ENCODE results near the gene CSK.
"Not testable (repeated sequence)": the region's sequence is repeated elsewhere in the genome, so short reads cannot be mapped to it uniquely, and the experiment has no call there.

The CSK gene

GRCh38 chr15:74785194-74786032 lies 3.5 kb downstream of the CSK start:
- Histone ChIP-seq H3K4me3 (ENCODE audit: low read depth in 1 of 2, low read length in 2 of 2) (peak overlapping the region in 1 of 2 experiments; percentile 20; a peak in 2 of 4 replicates), H3K27me3 (ENCODE audit: insufficient read depth, low read length, poor library complexity) (no peaks in the 10 kb centered on the region), H3K36me3 (ENCODE audit: insufficient read depth, low read length) (peaks cover 37% of the 10 kb centered on the region), H3K27ac (ENCODE audit: low read length) (peak overlapping the region; percentile 51; the same call in 1 of the 2 replicates), H3K4me2 (ENCODE audit: insufficient read depth, low read length) (peak overlapping the region; percentile 97; the same call in 1 of the 2 replicates), H3K9ac (ENCODE audit: low read depth, low read length) (peak overlapping the region; percentile 27), H4K20me1 (ENCODE audit: insufficient read depth, low read length) (peaks cover 78% of the 10 kb centered on the region), H2AFZ (ENCODE audit: low read depth, low read length) (no peak overlapping the region), H3K79me2 (ENCODE audit: insufficient read depth, low read length) (peaks cover 82% of the 10 kb centered on the region), H3K9me3 (ENCODE audit: insufficient read depth, low read length, severe bottlenecking) (no peaks in the 10 kb centered on the region), H3K4me1 (ENCODE audit: insufficient read depth, low read length) (peaks cover 87% of the 10 kb centered on the region)
- TF ChIP-seq, protein P1, sequence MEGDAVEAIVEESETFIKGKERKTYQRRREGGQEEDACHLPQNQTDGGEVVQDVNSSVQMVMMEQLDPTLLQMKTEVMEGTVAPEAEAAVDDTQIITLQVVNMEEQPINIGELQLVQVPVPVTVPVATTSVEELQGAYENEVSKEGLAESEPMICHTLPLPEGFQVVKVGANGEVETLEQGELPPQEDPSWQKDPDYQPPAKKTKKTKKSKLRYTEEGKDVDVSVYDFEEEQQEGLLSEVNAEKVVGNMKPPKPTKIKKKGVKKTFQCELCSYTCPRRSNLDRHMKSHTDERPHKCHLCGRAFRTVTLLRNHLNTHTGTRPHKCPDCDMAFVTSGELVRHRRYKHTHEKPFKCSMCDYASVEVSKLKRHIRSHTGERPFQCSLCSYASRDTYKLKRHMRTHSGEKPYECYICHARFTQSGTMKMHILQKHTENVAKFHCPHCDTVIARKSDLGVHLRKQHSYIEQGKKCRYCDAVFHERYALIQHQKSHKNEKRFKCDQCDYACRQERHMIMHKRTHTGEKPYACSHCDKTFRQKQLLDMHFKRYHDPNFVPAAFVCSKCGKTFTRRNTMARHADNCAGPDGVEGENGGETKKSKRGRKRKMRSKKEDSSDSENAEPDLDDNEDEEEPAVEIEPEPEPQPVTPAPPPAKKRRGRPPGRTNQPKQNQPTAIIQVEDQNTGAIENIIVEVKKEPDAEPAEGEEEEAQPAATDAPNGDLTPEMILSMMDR (IDR thresholded peaks at IDR 0.05; ENCODE audit: borderline replicate concordance, extremely low read depth, low read length, poor library complexity, severe bottlenecking) = no peak
- ATAC-seq (ENCODE audit: insufficient read depth, low read depth) = no peak
- DNase-seq = no peak

GRCh38 chr15:74786081-74786480 lies 4.2 kb downstream of the CSK start:
- Histone ChIP-seq H3K27ac (ENCODE audit: low read length) (peak overlapping the region; percentile 90), H3K36me3 (ENCODE audit: insufficient read depth, low read length) (peaks cover 37% of the 10 kb centered on the region), H3K79me2 (ENCODE audit: insufficient read depth, low read length) (peaks cover 89% of the 10 kb centered on the region), H4K20me1 (ENCODE audit: insufficient read depth, low read length) (peaks cover 77% of the 10 kb centered on the region), H3K4me1 (ENCODE audit: insufficient read depth, low read length) (peaks cover 80% of the 10 kb centered on the region), H3K4me2 (ENCODE audit: insufficient read depth, low read length) (peak overlapping the region; percentile 70), H3K4me3 (ENCODE audit: low read depth in 1 of 2, low read length in 2 of 2) (peak overlapping the region in 1 of 2 experiments; percentile 15; a peak in 1 of 4 replicates)
- H3K9me3 ChIP-seq (ENCODE audit: insufficient read depth, low read length, severe bottlenecking); H3K9ac ChIP-seq (ENCODE audit: low read depth, low read length); H3K27me3 ChIP-seq (ENCODE audit: insufficient read depth, low read length, poor library complexity); DNase-seq; H2AFZ ChIP-seq (ENCODE audit: low read depth, low read length); ATAC-seq (ENCODE audit: insufficient read depth, low read depth): not testable (repeated sequence)

- DNase-seq (no peak), ATAC-seq (ENCODE audit: insufficient read depth, low read depth) (no peak)
- H3K4me3 ChIP-seq (ENCODE audit: low read depth in 1 of 2, low read length in 2 of 2) = peak overlapping the region in 1 of 2 experiments; percentile 55; a peak in 2 of 4 replicates
- peaks cover 37% of the 10 kb centered on the region for H3K36me3 ChIP-seq (ENCODE audit: insufficient read depth, low read length)
- peaks cover 75% of the 10 kb centered on the region for H4K20me1 ChIP-seq (ENCODE audit: insufficient read depth, low read length)
- peaks cover 91% of the 10 kb centered on the region for H3K79me2 ChIP-seq (ENCODE audit: insufficient read depth, low read length)
- H3K4me2 ChIP-seq (ENCODE audit: insufficient read depth, low read length) = peak overlapping the region; percentile 70
- peak overlapping the region; percentile 60 for H3K9ac ChIP-seq (ENCODE audit: low read depth, low read length)
- no peaks in the 10 kb centered on the region for H3K9me3 ChIP-seq (ENCODE audit: insufficient read depth, low read length, severe bottlenecking)
- H3K27me3 ChIP-seq (ENCODE audit: insufficient read depth, low read length, poor library complexity) = no peaks in the 10 kb centered on the region
- peaks cover 74% of the 10 kb centered on the region for H3K4me1 ChIP-seq (ENCODE audit: insufficient read depth, low read length)
- peak overlapping the region; percentile 90 for H3K27ac ChIP-seq (ENCODE audit: low read length)
- no peak overlapping the region for H2AFZ ChIP-seq (ENCODE audit: low read depth, low read length)
- TF ChIP-seq EZH2 (IDR thresholded peaks at IDR 0.05; ENCODE audit: borderline replicate concordance, low read depth, low read length, severe bottlenecking) = no peak
- TF ChIP-seq, protein P1 (IDR thresholded peaks at IDR 0.05; ENCODE audit: borderline replicate concordance, extremely low read depth, low read length, poor library complexity, severe bottlenecking) = no peak
Observed at GRCh38 chr15:74786551-74787165, 4.8 kb downstream of the CSK start.

Data from DND-41 (cell line).